HG03103 (cell line): ENCODE results near the gene TSHZ1.

Experiments
- ATAC-seq: cut with Tn5 transposase; IDR thresholded peaks from one replicate; pipeline ENCODE4 v1.9.1; 2021; ENCODE audit warnings: low read depth; ENCODE audit not compliant: unreplicated experiment

TSHZ1 gene

GRCh38 chr18:75210274-75211001 lies at the start of gene TSHZ1:
TSS of gene TSHZ1 (plus strand) at chr18:75210797. CDS start at chr18:75211877, 1,080 bp downstream.
- peak; percentile 27 for ATAC-seq

GRCh38 chr18:75161256-75162028 lies 49.2 kb upstream of the TSHZ1 start:
- ATAC-seq, result peak; percentile 46

GRCh38 chr18:75162467-75162866 lies 48.1 kb upstream of the TSHZ1 start:
- ATAC-seq, result no peak

DNA sequence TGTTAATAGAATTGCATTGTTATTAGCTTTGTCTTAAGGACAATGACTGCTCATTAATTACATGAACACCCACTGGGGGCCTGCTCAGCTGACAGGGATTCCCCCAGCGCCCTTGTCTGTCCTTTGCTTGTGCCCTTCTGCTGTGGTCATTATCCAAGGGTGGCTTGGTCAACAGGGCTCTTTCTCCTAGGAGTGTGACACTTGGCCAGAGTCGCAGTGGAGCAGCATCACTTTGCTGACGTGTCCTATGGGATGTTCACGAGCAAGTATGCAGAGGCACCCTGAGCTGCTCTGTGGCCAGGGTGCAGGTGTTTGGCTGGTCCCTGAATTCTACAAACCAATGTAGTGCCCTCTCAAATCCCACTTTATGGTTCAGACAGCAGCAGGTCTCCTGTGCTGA lies 47.6 kb upstream of the TSHZ1 start:
- no peak for ATAC-seq

DNA sequence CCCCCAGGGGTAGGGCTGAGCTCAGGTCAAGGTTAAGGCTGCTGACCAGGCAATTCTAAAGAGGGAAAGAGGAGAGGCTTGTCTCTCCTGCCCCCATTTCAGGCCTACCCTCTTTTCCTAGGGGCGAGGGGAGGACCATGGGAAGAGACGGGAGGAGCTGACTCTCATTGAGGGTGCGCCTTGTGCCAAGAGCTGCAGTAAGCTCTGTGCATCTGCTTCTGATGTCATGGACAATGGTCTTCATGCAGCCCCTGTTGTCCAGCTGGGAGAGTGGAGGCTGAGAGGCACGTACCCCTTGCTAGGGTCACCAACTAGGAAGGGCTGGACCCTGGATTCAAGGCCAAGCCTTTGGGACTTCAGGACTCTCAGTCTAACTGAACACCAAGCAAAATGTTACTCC lies 46.9 kb upstream of the TSHZ1 start:
- ATAC-seq, result no peak

DNA sequence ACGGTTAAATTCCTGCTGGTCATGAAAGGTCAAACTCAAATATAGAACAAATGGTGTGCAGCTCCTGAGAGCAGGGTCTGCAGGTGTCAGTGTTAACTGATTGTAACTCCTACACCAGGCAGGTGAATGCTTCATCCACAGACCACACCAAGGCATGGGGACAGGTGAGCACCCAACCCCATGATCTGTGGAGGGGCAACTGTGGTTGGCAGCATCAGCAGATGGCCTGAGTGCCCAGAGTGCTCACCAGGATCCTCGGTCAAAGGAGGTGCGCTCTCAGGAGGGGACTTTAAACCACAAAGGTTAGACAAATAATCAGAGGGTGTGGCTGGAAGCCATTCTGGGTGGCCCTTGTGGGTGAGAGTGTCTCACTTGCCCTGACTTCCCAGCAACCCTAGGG lies 46.1 kb upstream of the TSHZ1 start:
- no peak for ATAC-seq

DNA sequence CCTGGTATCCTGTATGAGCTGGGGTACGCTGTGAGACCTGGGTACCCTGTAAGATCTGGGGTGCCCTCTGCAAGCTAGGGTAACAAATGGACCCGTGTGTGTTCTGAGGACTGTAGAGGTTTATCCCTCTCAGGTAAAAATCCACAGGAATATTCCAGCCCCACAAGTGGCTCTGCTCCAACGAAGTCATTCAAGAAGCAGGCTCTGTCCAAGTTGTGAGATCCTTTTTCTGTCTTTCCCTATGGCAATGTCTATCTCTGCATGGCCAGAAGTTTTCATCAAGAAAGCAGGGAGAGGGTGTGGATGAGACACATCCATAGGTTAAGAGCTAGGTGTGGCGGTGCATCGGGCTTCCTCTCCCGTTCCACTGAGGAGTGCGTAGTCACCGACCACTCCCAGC lies 44.7 kb upstream of the TSHZ1 start:
- no peak for ATAC-seq

- ATAC-seq, result no peak
These were observed 43.5 kb upstream of the TSHZ1 start for GRCh38 chr18:75167137-75167536.

DNA sequence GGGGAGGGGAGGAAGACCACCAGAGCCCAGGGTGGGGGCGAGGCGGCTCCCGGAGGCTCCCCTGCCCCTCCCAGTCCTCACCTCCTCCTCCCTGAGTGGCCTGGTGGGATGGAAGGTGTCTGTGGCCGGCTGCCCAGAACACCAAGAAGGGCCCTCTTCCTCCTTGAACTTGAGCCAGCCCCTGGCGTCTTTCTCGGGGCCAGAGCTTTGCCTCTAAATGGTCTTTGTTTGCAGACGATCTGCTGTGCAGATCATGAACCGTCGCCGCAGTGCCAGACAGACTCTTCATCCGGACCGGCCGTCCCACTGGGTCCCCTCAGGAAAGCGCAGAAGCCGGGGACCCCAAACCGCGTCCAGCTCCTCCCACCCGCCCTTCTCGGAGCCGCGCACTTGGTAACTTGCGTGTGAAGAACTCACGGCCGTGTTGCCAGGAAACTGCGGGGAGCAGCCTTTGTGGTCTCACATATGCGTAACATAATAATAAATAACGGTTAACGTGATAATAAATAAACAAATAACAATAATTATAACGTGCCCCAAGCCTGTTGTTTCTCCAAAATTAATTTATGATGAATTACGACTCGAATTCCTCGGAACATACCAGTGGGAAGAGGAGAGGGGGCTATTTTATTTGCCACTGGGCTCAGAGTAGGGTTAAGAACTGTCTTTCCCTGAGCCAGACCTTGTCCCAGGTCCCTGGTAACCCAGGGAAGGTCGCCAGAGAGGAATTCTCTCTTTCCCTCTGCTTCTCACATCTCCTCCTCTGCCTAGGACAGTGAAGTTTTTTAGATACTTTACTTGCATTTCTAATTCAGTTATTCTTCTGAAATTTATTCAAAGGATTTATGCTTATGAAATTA lies 42.6 kb upstream of the TSHZ1 start:
- no peak for ATAC-seq

DNA sequence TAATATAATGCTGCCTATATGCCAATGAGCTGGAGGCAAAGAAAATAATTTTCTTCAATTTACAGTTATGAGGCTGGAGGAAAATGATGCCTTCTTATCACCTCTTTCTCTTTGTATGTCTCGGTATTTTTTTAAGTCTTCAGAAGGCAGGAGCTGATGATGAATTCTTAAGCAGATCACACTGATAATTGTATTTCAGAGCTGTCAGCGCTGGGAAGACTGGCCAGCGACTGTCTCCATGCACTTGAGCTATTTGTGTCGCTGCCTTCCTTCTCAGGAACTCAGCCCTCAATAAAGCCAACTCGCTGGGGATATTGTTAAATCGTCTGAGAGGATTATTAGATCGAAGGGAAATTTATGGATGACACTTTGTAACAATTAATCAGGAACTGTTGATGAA lies 42.0 kb upstream of the TSHZ1 start:
- no peak for ATAC-seq

DNA sequence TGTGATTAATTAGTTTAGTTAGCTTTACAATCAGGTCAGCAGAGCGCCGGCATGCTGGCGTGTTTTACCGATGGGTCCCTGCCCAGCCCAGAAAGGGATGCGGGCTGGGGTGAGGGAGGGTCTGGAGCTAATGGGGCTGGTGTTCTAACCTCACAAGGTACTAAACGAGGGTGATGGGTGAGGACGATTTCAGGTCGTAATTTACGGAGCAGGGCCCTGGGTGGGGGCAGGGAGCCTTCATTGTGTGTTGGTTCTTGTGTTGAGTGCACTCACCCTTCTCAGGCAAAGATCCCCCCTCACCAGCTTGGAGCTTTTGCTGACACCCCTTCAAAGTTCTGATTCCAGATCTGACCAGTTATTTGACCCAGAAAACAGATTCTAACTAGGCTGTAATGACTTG lies 41.2 kb upstream of the TSHZ1 start:
- no peak for ATAC-seq

DNA sequence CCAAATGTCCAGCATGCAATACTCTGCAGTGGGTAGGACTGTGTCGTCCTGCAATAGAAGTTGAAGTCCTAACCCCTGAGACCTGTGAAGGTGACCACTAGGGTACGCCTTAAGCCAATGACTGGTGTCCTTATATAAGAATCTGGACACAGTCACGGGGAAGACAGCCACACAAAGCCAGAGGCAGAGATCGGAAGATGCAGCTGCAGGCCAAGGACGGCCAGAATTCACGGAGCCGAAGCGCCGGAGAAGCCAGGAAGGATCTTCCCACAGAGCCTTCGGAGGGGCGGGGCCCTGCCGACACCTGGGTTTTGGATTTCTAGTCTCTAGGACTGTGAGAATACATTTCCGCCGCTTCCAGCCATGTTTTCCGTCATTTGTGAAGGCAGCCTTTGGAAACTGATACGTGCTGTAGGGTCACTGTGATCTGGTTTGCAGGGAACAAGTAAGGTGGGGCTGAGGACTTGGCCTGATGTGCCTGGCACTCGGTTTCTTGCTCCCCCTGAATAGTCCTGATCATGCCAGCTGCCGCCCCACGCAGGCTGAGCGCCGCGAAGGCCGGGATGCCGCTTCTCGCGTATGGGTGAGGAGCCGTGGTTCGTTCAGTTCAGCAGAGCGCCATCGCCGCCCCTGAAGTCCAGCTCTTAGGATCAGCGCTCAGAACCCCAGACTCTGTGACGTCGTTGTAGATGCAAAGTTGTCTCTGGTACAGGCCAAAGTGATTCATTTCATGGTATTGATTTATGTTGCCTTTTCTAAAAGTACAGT lies 40.4 kb upstream of the TSHZ1 start:
- ATAC-seq, result no peak

DNA sequence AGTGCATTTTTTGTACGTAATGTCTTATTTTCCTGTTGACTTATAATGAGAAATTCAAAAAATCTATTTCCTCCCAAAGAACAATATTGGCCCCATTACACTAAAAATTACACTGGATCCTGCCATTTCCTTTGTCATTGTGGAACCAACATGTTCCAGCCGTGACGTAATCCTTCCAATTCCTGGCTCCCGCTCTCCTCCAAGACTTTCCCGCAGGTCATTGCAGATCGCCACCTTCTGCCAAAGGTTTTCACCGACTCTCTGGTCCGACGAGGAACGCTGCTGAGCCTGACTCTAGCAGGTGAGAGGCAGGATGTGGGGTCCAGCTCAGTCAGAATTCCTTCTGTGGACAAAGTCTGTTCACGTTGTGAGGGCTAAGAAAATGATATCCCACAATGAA lies 39.7 kb upstream of the TSHZ1 start:
- no peak for ATAC-seq

DNA sequence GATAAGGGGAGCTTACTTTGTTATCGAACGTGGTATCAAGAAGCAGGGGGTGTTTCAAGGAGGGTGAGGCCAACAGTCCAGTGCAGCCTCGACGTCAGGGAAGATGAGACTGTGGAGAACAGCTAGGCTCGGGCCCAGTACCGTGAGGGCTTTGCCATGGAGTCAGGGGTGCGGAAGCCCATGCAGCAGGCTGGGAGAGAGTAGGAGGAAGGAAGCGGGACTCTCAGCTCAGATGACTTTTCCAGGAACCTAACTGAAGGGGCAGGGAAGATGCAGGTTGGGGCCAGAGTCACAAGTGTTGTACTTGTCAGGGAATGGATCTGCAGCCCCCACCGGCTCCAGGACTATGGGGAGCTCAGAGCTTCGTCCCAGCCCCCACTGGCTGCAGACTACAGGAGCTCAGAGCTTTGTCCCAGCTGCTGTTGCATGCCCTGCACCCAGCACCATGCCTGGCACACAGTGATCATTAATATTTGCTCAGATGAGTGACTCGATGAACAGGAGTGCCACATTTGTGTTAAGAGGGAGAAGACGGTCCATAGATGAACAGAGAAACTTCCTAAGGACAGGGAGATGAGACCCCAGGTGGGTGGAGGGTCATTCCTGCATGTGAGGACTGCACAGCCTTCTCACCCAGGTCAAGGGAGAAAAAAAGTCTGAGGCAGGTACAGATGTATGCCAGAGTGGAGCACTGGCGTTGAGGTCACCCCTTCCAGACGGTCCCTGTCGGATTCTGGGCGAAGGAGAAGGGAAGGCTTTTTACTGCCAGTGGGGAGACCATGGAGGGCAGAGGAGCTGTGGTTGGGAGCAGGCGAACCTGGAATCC lies 38.1 kb upstream of the TSHZ1 start:
- ATAC-seq, result peak; percentile 18

GRCh38 chr18:75173125-75173432 lies 37.5 kb upstream of the TSHZ1 start:
- ATAC-seq, result peak; percentile 100

GRCh38 chr18:75173738-75174137 lies 36.9 kb upstream of the TSHZ1 start:
- ATAC-seq, result no peak

- ATAC-seq, result no peak
These were observed 33.7 kb upstream of the TSHZ1 start for GRCh38 chr18:75176849-75177248.

DNA sequence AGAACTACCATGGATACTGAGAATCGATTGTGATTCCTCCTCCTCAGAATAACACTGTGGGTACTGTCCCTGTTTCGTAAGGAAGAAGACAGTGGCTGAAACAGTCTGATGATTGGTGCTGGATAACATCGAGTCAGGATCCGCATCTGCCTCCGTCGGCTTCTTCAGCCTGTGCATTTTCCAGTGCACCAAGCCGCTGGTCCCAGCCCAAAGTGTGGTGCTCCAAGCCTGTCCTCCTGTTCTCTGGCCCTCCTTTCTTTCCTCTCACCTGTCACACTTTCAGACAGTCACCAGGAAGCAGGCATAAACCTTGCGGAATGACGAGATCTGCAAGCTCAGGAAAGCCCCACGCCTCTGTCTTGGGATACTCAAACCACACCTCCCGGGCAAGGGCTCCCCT lies 32.2 kb upstream of the TSHZ1 start:
- no peak for ATAC-seq

DNA sequence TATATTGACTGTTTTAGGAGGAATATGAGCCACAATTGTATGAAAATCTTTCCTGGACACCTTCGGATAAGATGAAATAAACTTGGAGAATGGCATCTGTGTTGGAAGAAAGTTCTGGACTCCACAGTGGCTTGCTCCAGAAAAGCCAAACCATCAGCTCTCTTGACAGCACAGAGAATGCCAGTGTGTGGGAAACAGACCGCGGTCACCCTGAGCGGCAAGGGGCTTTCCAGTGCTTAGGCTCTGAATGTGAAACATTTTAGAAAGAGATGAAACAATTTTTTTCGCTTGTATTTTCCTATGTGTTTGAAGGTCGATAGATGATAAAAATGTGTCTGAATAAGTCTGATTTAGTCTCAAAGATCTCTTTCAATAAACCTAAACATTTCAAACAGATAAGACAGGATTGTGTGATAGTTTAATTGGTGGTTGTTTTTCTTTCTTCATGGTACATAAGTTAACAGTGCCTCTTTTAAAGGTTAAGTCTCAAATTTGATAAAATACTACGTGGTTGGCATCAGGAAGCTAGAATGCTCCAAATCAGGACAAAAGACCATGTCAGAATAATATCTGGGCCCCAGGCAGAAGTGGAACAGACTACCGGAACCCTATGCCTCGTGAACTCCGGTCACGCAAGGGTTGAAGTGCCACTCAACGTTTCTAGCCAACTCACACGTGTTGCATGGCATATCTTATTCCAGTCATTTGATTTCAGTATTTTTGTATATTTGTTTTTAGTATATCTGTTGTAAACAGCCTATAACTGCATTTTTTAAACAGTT lies 30.6 kb upstream of the TSHZ1 start:
- ATAC-seq, result no peak
